Ovary (tissue), 9 donors: ENCODE results near the gene BNIP2. TPM values are rescaled to one million over a fixed set of nuclear protein-coding genes. Genes with fewer than 3 reads are reported as not detected.

Experiments
- DNase-seq, 5 donors: peaks; one replicate each; pipeline ENCODE4 v3.0.0-alpha.2; 2019 to 2020
- H3K27ac ChIP-seq, 2 donors: fragments of 200-600 bp; one replicate each; pipeline versions ENCODE4 v1.5.1 to v1.8.0; 2019 to 2022
- H3K27me3 ChIP-seq: fragments of 200-600 bp; one replicate; pipeline ENCODE4 v1.8.0; 2022
- H3K36me3 ChIP-seq: fragments of 200-600 bp; sonication (generic); one replicate; pipeline ENCODE4 v1.5.1; 2019
- H3K4me1 ChIP-seq: one replicate; pipeline ENCODE4 v1.8.1; 2013; ENCODE audit warnings: mild to moderate bottlenecking, moderate library complexity; ENCODE audit not compliant: insufficient read depth
- H3K4me3 ChIP-seq: fragments of 200-600 bp; sonication (generic); one replicate; pipeline ENCODE4 v1.5.1; 2017
- H3K9me3 ChIP-seq, 2 donors: fragments of 200-600 bp in 1 of 2; sonication (generic) in 1 of 2; one replicate each; pipeline versions ENCODE4 v1.5.1 to v1.8.1; 2013 to 2019; ENCODE audit warnings: mild to moderate bottlenecking in 1 of 2, moderate library complexity in 1 of 2
- CTCF ChIP-seq, 3 donors: fragments of 450-650 bp in 2 of 3; fragments of 200-600 bp in 1 of 3; IDR thresholded peaks; one replicate each; pipeline versions ENCODE4 v1.5.1 to v1.8.0; 2016 to 2022; ENCODE audit warnings: antibody characterized with exemption in 3 of 3, mild to moderate bottlenecking in 1 of 3
- EP300 ChIP-seq: sonication (generic); formaldehyde crosslinking; IDR thresholded peaks from one replicate; pipeline ENCODE4 v1.6.1; 2017; ENCODE audit warnings: antibody characterized with exemption
- POLR2A ChIP-seq: fragments of 450-650 bp; IDR thresholded peaks from one replicate; pipeline ENCODE4 v1.6.1; 2017; ENCODE audit warnings: antibody characterized with exemption, mild to moderate bottlenecking, moderate library complexity
- WGBS, 3 donors: extraction: QIAGEN DNeasy Blood & Tissue Kit in 1 of 3; methylation state at CpG; one replicate each; pipeline versions ENCODE4 v1.1.5 to v1.1.7; 2013 to 2017; 5-methylcytosine and 5-hydroxymethylcytosine counted together
- intact Hi-C, 4 donors: fragments of 100-400 bp; cut with DNase I; formaldehyde crosslinking; loops; one replicate each; pipeline versions ENCODE4 v1.11.0 to v1.15.1; 2022 to 2023
- polyA plus RNA-seq, 2 donors: library from polyadenylated mRNA; stranded (reverse); fragments of 200-250 nt in 1 of 2; fragments of 350-450 nt in 1 of 2; fragmentation: Illumina TruSeq in 1 of 2; extraction: RNeasy Lipid Tissue Mini Kit (QIAGEN cat#74804) in 1 of 2; gene quantifications; one replicate each; pipeline ENCODE4 v1.2.3, GENCODE V29; 2013 to 2014
- total RNA-seq, 7 donors: library from RNA; depleted of rRNA in 2 of 7; stranded (reverse); fragments of >200 nt in 2 of 7; fragmentation: NEBNext Ultra II Directional in 3 of 7; extraction: Animal tissue kit (Norgen Biotek cat#: 25700) in 3 of 7; gene quantifications; one replicate each; pipeline versions ENCODE4 v1.1.0 to v1.2.4, GENCODE V29; 2016 to 2023
- donor health status: DM: no; HTN: no; CAD: no; lungs with moderate emphysema.
- donor health status: DM: no; HTN: no; CAD: no.
- donor health status: Bipolar disorder and iron deficiency.
- donor health status: DM: yes; HTN: yes; CAD: no.
- donor health status: DM: no; HTN: no; CAD: no.
- donor health status: DM: yes; HTN: yes; CAD: no.

The BNIP2 gene
- total and polyA plus RNA-seq, 9 donors, result 31.3 to 71.4 (median 63.8) TPM

GRCh38 chr15:59622289-59622688, 66.8 kb downstream of the BNIP2 start:
- no peaks in the 10 kb centered on the region for H3K4me1 ChIP-seq
- no peak overlapping the region for H3K4me3 ChIP-seq
- 23 to 33% (median 32%) methylated on average over 6 of the region's 6 CpGs for WGBS, 3 donors
- no peak for TF ChIP-seq EP300
- TF ChIP-seq POLR2A, result no peak
- TF ChIP-seq CTCF (IDR thresholded peaks at IDR 0.05), result no peak
- peak in 1 of 5 donors; percentile 37 for DNase-seq
- no peak overlapping the region for H3K27ac ChIP-seq
- no peaks in the 10 kb centered on the region for H3K27me3 ChIP-seq
- intact Hi-C loops, result no loop called here
- no peaks in the 10 kb centered on the region for H3K9me3 ChIP-seq
- H3K36me3 ChIP-seq, result no peaks in the 10 kb centered on the region

- no peak for DNase-seq
- TF ChIP-seq POLR2A, result no peak
- TF ChIP-seq EP300, result no peak
- no peak for TF ChIP-seq CTCF (IDR thresholded peaks at IDR 0.05)
- H3K4me1 ChIP-seq, result no peaks in the 10 kb centered on the region
- no peak overlapping the region for H3K4me3 ChIP-seq
- intact Hi-C loops, result no loop called here
- 86 to 94% (median 89%) methylated on average over 4 of the region's 4 CpGs for WGBS, 3 donors
- no peaks in the 10 kb centered on the region for H3K27me3 ChIP-seq
- H3K27ac ChIP-seq, result no peak overlapping the region
- H3K9me3 ChIP-seq, result no peaks in the 10 kb centered on the region
- no peaks in the 10 kb centered on the region for H3K36me3 ChIP-seq
These were observed 70.7 kb downstream of the BNIP2 start for GRCh38 chr15:59618406-59618805.

- Histone ChIP-seq H3K36me3 (no peaks in the 10 kb centered on the region), H3K4me3 (no peak overlapping the region), H3K9me3 (no peaks in the 10 kb centered on the region), H3K27ac (no peak overlapping the region), H3K4me1 (no peaks in the 10 kb centered on the region), H3K27me3 (no peaks in the 10 kb centered on the region)
- intact Hi-C loops, result no loop called here
- no peak for TF ChIP-seq CTCF (IDR thresholded peaks at IDR 0.05)
- TF ChIP-seq POLR2A, result no peak
- no peak for TF ChIP-seq EP300
- WGBS, 3 donors, result 77 to 79% (median 78%) methylated on average over 3 of the region's 3 CpGs
- DNase-seq, result no peak
These were observed 72.7 kb downstream of the BNIP2 start for GRCh38 chr15:59616379-59616778.

GRCh38 chr15:59615661-59616060, 73.5 kb downstream of the BNIP2 start:
- Histone ChIP-seq H3K4me3 (no peak overlapping the region), H3K27me3 (no peaks in the 10 kb centered on the region), H3K4me1 (no peaks in the 10 kb centered on the region), H3K27ac (no peak overlapping the region), H3K9me3 (no peaks in the 10 kb centered on the region), H3K36me3 (no peaks in the 10 kb centered on the region)
- DNase-seq, result no peak
- WGBS, 3 donors, result 84 to 93% (median 85%) methylated on average over 5 of the region's 5 CpGs
- TF ChIP-seq EP300 (no peak), CTCF (IDR thresholded peaks at IDR 0.05) (no peak), POLR2A (no peak)
- intact Hi-C loops, result no loop called here

GRCh38 chr15:59614153-59614552, 75.0 kb downstream of the BNIP2 start:
- TF ChIP-seq POLR2A (no peak), CTCF (IDR thresholded peaks at IDR 0.05) (no peak), EP300 (no peak)
- intact Hi-C loops, result no loop called here
- no peak for DNase-seq
- Histone ChIP-seq H3K4me3 (no peak overlapping the region), H3K9me3 (no peaks in the 10 kb centered on the region), H3K4me1 (no peaks in the 10 kb centered on the region), H3K27me3 (no peaks in the 10 kb centered on the region), H3K27ac (no peak overlapping the region), H3K36me3 (no peaks in the 10 kb centered on the region)
- WGBS, 3 donors, result 95 to 96% (median 96%) methylated on average over 7 of the region's 7 CpGs
